GM23248 (cell line): ENCODE data around the gene PGBD2. TPM values are rescaled to one million over a fixed set of nuclear protein-coding genes. Genes with fewer than 3 reads are reported as not detected.
"Not testable (repeated sequence)": the region's sequence is repeated elsewhere in the genome, so short reads cannot be mapped to it uniquely, and the experiment has no call there.

Experiments
- DNase-seq: peaks from one replicate; pipeline ENCODE4 v3.0.0-alpha.2; 2015
- H2AFZ ChIP-seq: fragments of 200-600 bp; sonication (generic); 2 replicates; pipeline ENCODE4 v1.6.1; 2016; ENCODE audit warnings: antibody characterized with exemption
- H3F3A ChIP-seq: fragments of 200-600 bp; sonication (generic); 2 replicates; pipeline ENCODE4 v1.6.1; 2016; ENCODE audit warnings: mild to moderate bottlenecking, antibody characterized with exemption, mixed run types; ENCODE audit not compliant: insufficient read depth
- H3K27ac ChIP-seq: fragments of 200-600 bp; sonication (generic); 2 replicates; pipeline ENCODE4 v1.5.1; 2016; ENCODE audit warnings: mild to moderate bottlenecking
- H3K27me3 ChIP-seq: fragments of 200-600 bp; sonication (generic); replicated peaks from 2 replicates; pipeline ENCODE4 v1.6.1; 2016; ENCODE audit warnings: mild to moderate bottlenecking; ENCODE audit not compliant: insufficient read depth
- H3K36me3 ChIP-seq: fragments of 200-600 bp; sonication (generic); 2 replicates; pipeline ENCODE4 v1.6.1; 2016; ENCODE audit warnings: low read depth, mild to moderate bottlenecking
- H3K4me1 ChIP-seq: fragments of 200-600 bp; sonication (generic); 2 replicates; pipeline ENCODE4 v1.6.1; 2016; ENCODE audit warnings: mild to moderate bottlenecking; ENCODE audit not compliant: insufficient read depth
- H3K4me2 ChIP-seq: fragments of 200-600 bp; sonication (generic); one replicate; pipeline ENCODE4 v1.6.1; 2016; ENCODE audit warnings: mild to moderate bottlenecking; ENCODE audit not compliant: unreplicated experiment
- H3K4me3 ChIP-seq: fragments of 200-600 bp; sonication (generic); 2 replicates; pipeline ENCODE4 v1.5.1; 2016; ENCODE audit warnings: mild to moderate bottlenecking
- H3K79me2 ChIP-seq: fragments of 200-600 bp; sonication (generic); 2 replicates; pipeline ENCODE4 v1.6.1; 2016; ENCODE audit warnings: mild to moderate bottlenecking; ENCODE audit not compliant: insufficient read depth
- H3K9ac ChIP-seq: fragments of 200-600 bp; sonication (generic); 2 replicates; pipeline ENCODE4 v1.6.1; 2016; ENCODE audit warnings: mild to moderate bottlenecking
- H3K9me2 ChIP-seq: fragments of 200-600 bp; sonication (generic); 2 replicates; pipeline ENCODE4 v1.6.1; 2016; ENCODE audit warnings: mixed run types, mild to moderate bottlenecking, moderate library complexity; ENCODE audit not compliant: insufficient read depth
- H3K9me3 ChIP-seq: fragments of 200-600 bp; sonication (generic); one replicate; pipeline ENCODE4 v1.6.1; 2017; ENCODE audit warnings: low read depth
- H4K20me1 ChIP-seq: fragments of 200-600 bp; sonication (generic); 2 replicates; pipeline ENCODE4 v1.6.0; 2016; ENCODE audit not compliant: insufficient read depth
- EZH2 ChIP-seq: fragments of 200-600 bp; sonication (generic); IDR thresholded peaks from 2 replicates; pipeline ENCODE4 v1.6.1; 2018; ENCODE audit warnings: antibody characterized with exemption, mild to moderate bottlenecking; ENCODE audit not compliant: insufficient read depth, poor library complexity, severe bottlenecking
- EZH2phosphoT487 ChIP-seq: fragments of 200-600 bp; sonication (generic); IDR thresholded peaks from 2 replicates; pipeline ENCODE4 v1.6.1; 2018; ENCODE audit warnings: antibody characterized with exemption, moderate library complexity, mild to moderate bottlenecking, low read depth; ENCODE audit not compliant: insufficient read depth
- WGBS, 2 experiments: methylation state at CpG; one replicate each; pipeline ENCODE4 v1.1.6; 2015 to 2017; ENCODE audit warnings: low lambda C conversion rate in 2 of 2, low coverage in 1 of 2; ENCODE audit errors: missing lambda C conversion rate in 2 of 2; 5-methylcytosine and 5-hydroxymethylcytosine counted together
- in situ Hi-C: fragments of 300-500 bp; cut with MboI; formaldehyde crosslinking; loops from 2 replicates; pipeline ENCODE4 v1.15.0; 2020
- polyA plus RNA-seq: library from polyadenylated mRNA; unstranded; fragments of >200 nt; fragmentation: Nextera tagmentation; extraction: Ambion mirVana; gene quantifications from 2 replicates; pipeline ENCODE4 v1.2.1, GENCODE V29; 2016
- total RNA-seq: library from RNA; depleted of rRNA; stranded (reverse); fragments of >200 nt; shearing (Covaris generic); gene quantifications from 2 replicates; pipeline ENCODE4 v1.2.3, GENCODE V29; 2014

PGBD2 gene
- total and polyA plus RNA-seq, 2 experiments from 2014 or later, result 3.5 to 5.8 TPM

DNA sequence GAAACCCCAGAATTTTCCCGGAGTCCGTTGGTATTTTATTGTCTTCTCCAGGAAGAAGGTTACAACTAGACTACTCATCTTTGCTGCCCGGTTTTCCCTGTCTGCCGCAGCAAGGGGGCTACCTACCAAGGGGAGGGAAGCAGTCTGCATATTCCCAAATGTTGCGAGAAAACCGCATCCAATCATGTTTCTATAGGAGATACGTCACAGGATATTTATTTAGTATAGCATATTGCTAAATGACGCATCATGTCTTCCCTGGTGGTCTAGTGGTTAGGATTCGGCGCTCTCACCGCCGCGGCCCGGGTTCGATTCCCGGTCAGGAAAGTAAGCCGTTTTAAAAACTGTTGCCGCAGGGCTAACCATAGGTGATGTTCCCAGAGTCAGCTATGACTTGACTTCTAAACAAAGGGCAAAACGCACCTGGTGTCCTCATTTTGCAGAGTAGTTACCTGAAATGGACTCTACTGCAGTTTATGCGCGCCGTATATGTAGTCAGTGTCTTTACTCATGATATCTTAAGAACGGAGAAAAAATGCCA is 32.0 kb upstream of the PGBD2 start:
- no peak for DNase-seq
- in situ Hi-C loops, result no loop called here
- Histone ChIP-seq H2AFZ (no peak overlapping the region), H3K79me2 (no peaks in the 10 kb centered on the region), H3K36me3 (no peaks in the 10 kb centered on the region), H3K27me3 (no peaks in the 10 kb centered on the region), H4K20me1 (no peaks in the 10 kb centered on the region), H3F3A (peaks cover 26% of the 10 kb centered on the region), H3K9me2 (no peaks in the 10 kb centered on the region), H3K27ac (peak overlapping the region; percentile 97), H3K4me2 (peak overlapping the region; percentile 74), H3K4me1 (peaks cover 9% of the 10 kb centered on the region), H3K4me3 (peak overlapping the region; percentile 91), H3K9me3 (no peaks in the 10 kb centered on the region), H3K9ac (peak overlapping the region; percentile 95)
- 2 to 4% methylated on average over 23 of the region's 23 CpGs for WGBS, 2 experiments
- TF ChIP-seq EZH2phosphoT487 (no peak), EZH2 (no peak)

DNA sequence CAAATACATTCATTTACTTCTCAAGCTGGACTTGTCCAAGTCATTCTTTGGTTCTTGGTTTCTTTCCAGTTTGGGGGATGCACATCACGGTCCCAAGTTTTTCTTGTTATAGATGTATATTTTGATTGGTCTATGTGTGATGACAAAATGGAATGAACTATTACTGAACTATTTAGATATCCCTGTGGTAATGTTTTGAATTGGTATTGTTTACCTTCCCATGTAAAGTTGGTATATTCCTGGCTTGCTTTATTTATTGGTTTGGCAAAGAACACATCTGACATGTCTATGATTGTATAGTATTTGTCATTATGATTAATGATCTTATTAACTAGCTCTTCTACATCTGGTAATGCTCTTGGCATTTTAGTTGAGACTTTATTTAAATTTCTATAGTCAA is 24.8 kb upstream of the PGBD2 start:
- DNase-seq, result no peak
- WGBS, 2 experiments, result 53% methylated on average over 1 of the region's 1 CpG
- H3F3A ChIP-seq, result no peaks in the 10 kb centered on the region
- no peak overlapping the region for H3K9ac ChIP-seq
- in situ Hi-C loops, result no loop called here
- H3K36me3 ChIP-seq, result no peaks in the 10 kb centered on the region
- H3K4me3 ChIP-seq, result no peak overlapping the region
- H3K79me2 ChIP-seq, result no peaks in the 10 kb centered on the region
- H4K20me1 ChIP-seq, result no peaks in the 10 kb centered on the region
- H3K27ac ChIP-seq, result no peak overlapping the region
- no peaks in the 10 kb centered on the region for H3K9me2 ChIP-seq
- H3K9me3 ChIP-seq, result no peaks in the 10 kb centered on the region
- no peaks in the 10 kb centered on the region for H3K27me3 ChIP-seq
- H3K4me2 ChIP-seq, result no peak overlapping the region
- H2AFZ ChIP-seq, result no peak overlapping the region
- TF ChIP-seq EZH2 (no peak), EZH2phosphoT487 (no peak)
- no peaks in the 10 kb centered on the region for H3K4me1 ChIP-seq

DNA sequence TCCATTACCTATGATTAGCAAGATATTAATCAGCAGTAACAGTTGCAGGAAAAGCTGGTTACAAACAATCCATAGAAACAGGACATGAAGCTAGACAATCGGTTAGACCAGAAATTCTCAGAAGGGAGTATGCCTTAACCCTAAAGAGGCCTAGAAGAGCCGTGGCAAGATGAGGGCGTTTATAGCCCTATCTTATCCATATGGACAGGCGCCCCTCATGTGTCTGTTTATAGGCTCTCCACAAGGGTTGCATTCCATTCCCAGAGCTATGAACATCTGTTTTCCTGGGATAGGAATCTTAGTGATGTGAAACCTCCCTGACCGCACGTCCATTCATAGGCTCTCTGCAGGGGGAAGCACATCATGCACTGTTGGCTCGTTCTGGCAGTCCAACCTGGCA is 23.6 kb upstream of the PGBD2 start:
- H4K20me1 ChIP-seq, in situ Hi-C loops, H3F3A ChIP-seq, H3K27me3 ChIP-seq, H3K9me3 ChIP-seq, H3K4me1 ChIP-seq, H3K27ac ChIP-seq, H3K9ac ChIP-seq, H3K9me2 ChIP-seq, H2AFZ ChIP-seq, H3K4me3 ChIP-seq, H3K36me3 ChIP-seq, H3K79me2 ChIP-seq, DNase-seq, H3K4me2 ChIP-seq: not testable (repeated sequence)
- WGBS, 2 experiments, result 22 to 27% methylated on average over 7 of the region's 7 CpGs

DNA sequence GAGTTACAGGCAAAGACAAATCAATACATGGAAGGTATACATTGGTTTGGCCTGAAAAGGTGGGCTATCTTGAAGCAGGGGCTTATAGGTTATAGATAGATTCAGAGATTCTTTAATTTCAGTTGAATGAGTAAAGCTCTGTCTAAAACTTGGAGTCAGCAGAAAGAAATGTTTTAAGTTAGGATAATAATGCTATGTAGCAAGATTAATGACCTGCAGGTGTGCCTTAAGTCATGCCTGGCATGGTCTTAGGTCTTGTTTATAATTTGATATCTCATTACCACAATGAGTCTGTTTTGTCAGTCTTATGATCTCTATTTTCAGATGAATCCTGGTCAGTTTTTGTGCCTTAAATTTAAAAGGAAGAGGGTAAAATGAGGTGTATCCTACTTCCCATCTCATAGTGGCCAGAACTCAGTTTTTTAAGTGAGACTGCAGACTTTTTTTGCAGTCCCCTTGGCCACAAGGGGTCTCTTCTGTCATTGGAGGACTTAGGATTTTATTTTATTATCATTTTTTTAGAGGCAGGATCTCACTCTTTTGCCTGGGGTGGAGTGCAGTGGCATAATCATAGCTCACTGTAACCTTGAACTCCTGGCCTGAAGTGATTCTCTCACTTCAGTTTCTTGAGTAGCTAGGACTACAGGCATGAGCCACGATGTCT is 21.3 kb upstream of the PGBD2 start:
- in situ Hi-C loops, result no loop called here
- no peaks in the 10 kb centered on the region for H3K9me2 ChIP-seq
- TF ChIP-seq EZH2phosphoT487 (no peak), EZH2 (no peak)
- no peaks in the 10 kb centered on the region for H3K9me3 ChIP-seq
- WGBS, 2 experiments, result 16 to 21% methylated on average over 1 of the region's 1 CpG
- no peak overlapping the region for H3K9ac ChIP-seq
- H3K36me3 ChIP-seq, result no peaks in the 10 kb centered on the region
- no peaks in the 10 kb centered on the region for H3K79me2 ChIP-seq
- 0 out of 2 replicates have a peak, but pooled peaks cover 4% of the 10 kb centered on the region for H3K27me3 ChIP-seq
- H4K20me1 ChIP-seq, result no peaks in the 10 kb centered on the region
- H3K4me1 ChIP-seq, result no peaks in the 10 kb centered on the region
- H3K4me3 ChIP-seq, result no peak overlapping the region
- no peaks in the 10 kb centered on the region for H3F3A ChIP-seq
- no peak overlapping the region for H3K4me2 ChIP-seq
- DNase-seq, result no peak
- H2AFZ ChIP-seq, result no peak overlapping the region
- no peak overlapping the region for H3K27ac ChIP-seq
